PC-3 (cell line): ENCODE results near the gene HDLBP. TPM values are rescaled to one million over a fixed set of nuclear protein-coding genes. Genes with fewer than 3 reads are reported as not detected.

Experiments
- ATAC-seq: fragments of 200-7000 bp; cut with Tn5 transposase; 2 replicates; pipeline ENCODE4 v1.9.1; 2020; ENCODE audit warnings: mild to moderate bottlenecking, moderate library complexity
- BruUV-seq: library from RNA; stranded (reverse); fragments of 400-500 nt; replicated peaks from 2 replicates; lab custom pipeline; 2021; lab: Mats Ljungman, UMichigan
- CTCF ChIA-PET: fragments of 300-600 bp; sonication (Branson Sonifier 250); formaldehyde crosslinking; loops from one replicate; lab custom pipeline; 2022; ENCODE audit warnings: antibody characterized with exemption; lab: Charles Lee
- POLR2A ChIA-PET: fragments of 300-600 bp; sonication (Branson Sonifier 250); formaldehyde crosslinking; loops from one replicate; lab custom pipeline; 2022; ENCODE audit warnings: antibody characterized with exemption; ENCODE audit not compliant: unreplicated experiment; lab: Charles Lee
- DNase-seq: peaks from one replicate; pipeline ENCODE4 v3.0.0-alpha.2; 2015
- H2AFZ ChIP-seq: fragments of 300-600 bp; sonication (generic); 2 replicates; pipeline ENCODE4 v1.6.0; 2016; ENCODE audit warnings: antibody characterized with exemption, low read length
- H3F3A ChIP-seq: fragments of 300-600 bp; sonication (generic); one replicate; pipeline ENCODE4 v1.6.0; 2017; ENCODE audit warnings: antibody characterized with exemption, low read length, control low read depth, mild to moderate bottlenecking; ENCODE audit not compliant: unreplicated experiment
- H3K27ac ChIP-seq: fragments of 300-600 bp; sonication (generic); 2 replicates; pipeline ENCODE4 v1.5.1; 2016; ENCODE audit warnings: mild to moderate bottlenecking, low read length
- H3K27me3 ChIP-seq: fragments of 300-600 bp; sonication (generic); 2 replicates; pipeline ENCODE4 v1.6.1; 2016; ENCODE audit warnings: low read length, mixed read lengths
- H3K36me3 ChIP-seq: fragments of 300-600 bp; sonication (generic); 2 replicates; pipeline ENCODE4 v1.6.1; 2016; ENCODE audit warnings: low read depth, mixed run types, low read length, mixed read lengths
- H3K4me1 ChIP-seq: fragments of 300-600 bp; sonication (generic); 2 replicates; pipeline ENCODE4 v1.5.1; 2016; ENCODE audit warnings: low read length; ENCODE audit not compliant: insufficient read depth
- H3K4me2 ChIP-seq: fragments of 300-600 bp; sonication (generic); 2 replicates; pipeline ENCODE4 v1.6.0; 2016; ENCODE audit warnings: low read length
- H3K4me3 ChIP-seq: fragments of 300-600 bp; sonication (generic); 2 replicates; pipeline ENCODE4 v1.5.1; 2016; ENCODE audit warnings: mild to moderate bottlenecking, low read length, mixed read lengths
- H3K79me2 ChIP-seq: fragments of 300-600 bp; sonication (generic); 2 replicates; pipeline ENCODE4 v1.6.1; 2017; ENCODE audit warnings: low read length, mixed read lengths
- H3K9ac ChIP-seq: fragments of 300-600 bp; sonication (generic); 2 replicates; pipeline ENCODE4 v1.6.0; 2016; ENCODE audit warnings: mild to moderate bottlenecking, low read length
- H3K9me2 ChIP-seq: fragments of 300-600 bp; sonication (generic); replicated peaks from 2 replicates; pipeline ENCODE4 v1.6.1; 2016; ENCODE audit warnings: mixed run types, low read length, mixed read lengths
- H3K9me3 ChIP-seq: fragments of 300-600 bp; sonication (generic); 2 replicates; pipeline ENCODE4 v1.6.1; 2016; ENCODE audit warnings: low read length, mixed read lengths
- H4K20me1 ChIP-seq: fragments of 300-600 bp; sonication (generic); 2 replicates; pipeline ENCODE4 v1.6.1; 2016; ENCODE audit warnings: low read length, mixed read lengths
- EZH2 ChIP-seq: fragments of 300-600 bp; sonication (generic); IDR thresholded peaks from one replicate; pipeline ENCODE4 v1.6.1; 2017; ENCODE audit warnings: antibody characterized with exemption, mild to moderate bottlenecking, low read length; ENCODE audit not compliant: unreplicated experiment
- EZH2phosphoT487 ChIP-seq: fragments of 300-600 bp; sonication (generic); IDR thresholded peaks from 2 replicates; pipeline ENCODE4 v1.6.1; 2018; ENCODE audit warnings: mild to moderate bottlenecking, antibody characterized with exemption, low read length, borderline replicate concordance
- intact Hi-C: fragments of 100-400 bp; cut with micrococcal nuclease; formaldehyde crosslinking; loops from 2 replicates; pipeline ENCODE4 v1.9.0; 2023
- total RNA-seq: library from RNA; depleted of rRNA; stranded (reverse); fragments of >200 nt; gene quantifications from 2 replicates; pipeline ENCODE4 v1.2.3, GENCODE V29; 2014
- TF ChIP-seq, protein P1 (sequence below): fragments of 300-600 bp; sonication (generic); conservative IDR thresholded peaks from 2 replicates; pipeline ENCODE4 v1.5.1; 2017; ENCODE audit warnings: antibody characterized with exemption, low read depth, mild to moderate bottlenecking, low read length

Gene HDLBP
- total RNA-seq, 1 experiment from 2014 or later, result 410 TPM

DNA sequence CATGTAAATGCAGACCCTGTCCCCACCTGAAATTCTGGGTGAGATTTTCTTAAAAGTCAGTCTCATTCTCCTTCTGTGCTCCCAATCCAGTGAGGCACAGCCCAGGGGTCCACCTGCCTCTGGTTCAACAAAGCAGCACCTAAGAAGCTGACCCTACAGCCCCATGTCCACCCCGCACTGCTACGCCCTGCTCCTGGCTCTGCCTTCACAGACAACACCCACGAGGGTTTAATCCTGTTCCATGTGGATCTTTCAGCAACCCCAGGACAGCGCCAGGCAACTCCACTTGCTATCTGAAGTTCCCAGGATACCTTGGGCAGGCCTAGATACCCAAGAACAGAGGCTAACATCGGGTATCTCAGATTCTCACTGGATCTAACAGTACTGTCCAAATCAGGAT lies 44.9 kb downstream of the HDLBP start:
- no peak overlapping the region for H3K27ac ChIP-seq
- peaks cover 30% of the 10 kb centered on the region for H3K36me3 ChIP-seq
- peaks cover 40% of the 10 kb centered on the region for H4K20me1 ChIP-seq
- no peak for ATAC-seq
- H3K9me2 ChIP-seq, result no peaks in the 10 kb centered on the region
- ChIA-PET POLR2A (no interaction called here), CTCF (no interaction called here)
- H3K9ac ChIP-seq, result no peak overlapping the region
- BruUV-seq, result no TSS peak
- no peak overlapping the region for H2AFZ ChIP-seq
- TF ChIP-seq EZH2 (no peak), EZH2phosphoT487 (no peak)
- TF ChIP-seq, protein P1, sequence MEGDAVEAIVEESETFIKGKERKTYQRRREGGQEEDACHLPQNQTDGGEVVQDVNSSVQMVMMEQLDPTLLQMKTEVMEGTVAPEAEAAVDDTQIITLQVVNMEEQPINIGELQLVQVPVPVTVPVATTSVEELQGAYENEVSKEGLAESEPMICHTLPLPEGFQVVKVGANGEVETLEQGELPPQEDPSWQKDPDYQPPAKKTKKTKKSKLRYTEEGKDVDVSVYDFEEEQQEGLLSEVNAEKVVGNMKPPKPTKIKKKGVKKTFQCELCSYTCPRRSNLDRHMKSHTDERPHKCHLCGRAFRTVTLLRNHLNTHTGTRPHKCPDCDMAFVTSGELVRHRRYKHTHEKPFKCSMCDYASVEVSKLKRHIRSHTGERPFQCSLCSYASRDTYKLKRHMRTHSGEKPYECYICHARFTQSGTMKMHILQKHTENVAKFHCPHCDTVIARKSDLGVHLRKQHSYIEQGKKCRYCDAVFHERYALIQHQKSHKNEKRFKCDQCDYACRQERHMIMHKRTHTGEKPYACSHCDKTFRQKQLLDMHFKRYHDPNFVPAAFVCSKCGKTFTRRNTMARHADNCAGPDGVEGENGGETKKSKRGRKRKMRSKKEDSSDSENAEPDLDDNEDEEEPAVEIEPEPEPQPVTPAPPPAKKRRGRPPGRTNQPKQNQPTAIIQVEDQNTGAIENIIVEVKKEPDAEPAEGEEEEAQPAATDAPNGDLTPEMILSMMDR, result no peak
- peak overlapping the region; percentile 83; the same call in 1 of the 2 replicates for H3K4me3 ChIP-seq
- peaks cover 25% of the 10 kb centered on the region for H3K4me1 ChIP-seq
- peak overlapping the region; percentile 95 for H3K4me2 ChIP-seq
- intact Hi-C loops, result no loop called here
- no peaks in the 10 kb centered on the region for H3K27me3 ChIP-seq
- no peaks in the 10 kb centered on the region for H3K9me3 ChIP-seq
- no peaks in the 10 kb centered on the region for H3F3A ChIP-seq
- peaks cover 78% of the 10 kb centered on the region for H3K79me2 ChIP-seq
- DNase-seq, result no peak

DNA sequence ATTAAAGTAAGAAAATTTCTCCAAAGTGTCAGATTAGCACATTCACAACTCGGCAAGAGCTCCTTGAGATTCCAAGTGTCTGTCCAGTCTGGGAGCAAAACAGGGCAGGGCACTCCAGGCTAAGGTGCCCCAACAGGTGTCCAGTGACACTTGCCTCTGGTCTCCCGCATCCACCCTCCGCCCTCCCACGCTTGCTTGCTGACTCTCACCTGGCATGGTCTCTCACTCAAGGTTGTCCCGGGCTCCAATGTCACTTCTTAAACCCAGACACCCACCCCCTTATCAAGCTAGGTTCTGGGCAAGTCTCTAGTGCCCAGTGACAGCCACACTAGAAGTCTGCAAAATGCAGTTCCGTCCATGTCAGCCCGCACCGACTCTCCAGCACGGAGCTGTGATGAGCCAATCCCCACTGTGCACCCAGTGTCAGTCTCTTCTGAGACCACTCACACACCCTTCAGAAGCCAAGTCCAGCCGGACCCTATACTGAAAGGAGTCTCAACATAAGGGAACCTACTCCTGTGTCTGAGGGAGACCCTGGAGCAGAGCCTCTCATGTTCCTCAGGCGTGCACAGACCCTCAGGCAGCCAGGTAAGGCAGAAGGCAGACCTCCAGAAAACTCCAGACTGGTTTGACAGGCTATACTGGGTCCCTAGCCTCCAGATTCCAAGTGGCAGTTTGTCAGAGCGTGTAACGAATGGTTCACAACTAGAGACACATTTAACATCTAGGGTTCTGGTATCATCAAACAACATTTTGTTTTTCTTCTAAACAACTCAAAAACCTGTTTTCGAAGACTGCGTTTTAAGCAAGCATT lies 45.6 kb downstream of the HDLBP start:
- Histone ChIP-seq H3K4me1 (peaks cover 25% of the 10 kb centered on the region), H3K4me2 (peak overlapping the region; percentile 95), H3F3A (no peaks in the 10 kb centered on the region), H3K27ac (no peak overlapping the region), H3K27me3 (no peaks in the 10 kb centered on the region), H3K9me3 (no peaks in the 10 kb centered on the region), H3K9me2 (no peaks in the 10 kb centered on the region), H3K4me3 (no peak overlapping the region), H2AFZ (no peak overlapping the region), H4K20me1 (peaks cover 40% of the 10 kb centered on the region), H3K36me3 (peaks cover 34% of the 10 kb centered on the region), H3K79me2 (peaks cover 72% of the 10 kb centered on the region), H3K9ac (no peak overlapping the region)
- intact Hi-C loops, result no loop called here
- BruUV-seq, result no TSS peak
- TF ChIP-seq EZH2phosphoT487, result no peak
- TF ChIP-seq EZH2, result no peak
- TF ChIP-seq, protein P1, result no peak
- ATAC-seq (no peak), DNase-seq (no peak)
- POLR2A ChIA-PET, result no interaction called here
- CTCF ChIA-PET, result no interaction called here
